CD14-positive monocyte (primary cell): ENCODE data around the gene IGF1R. TPM values are rescaled to one million over a fixed set of nuclear protein-coding genes. Genes with fewer than 3 reads are reported as not detected.

Experiments
- DNase-seq, 3 donors: peaks; one replicate each; pipeline ENCODE4 v3.0.0-alpha.2; 2011 to 2022
- H2AFZ ChIP-seq: 2 replicates; pipeline ENCODE4 v1.6.0; 2012; ENCODE audit warnings: mild to moderate bottlenecking, low read depth, low read length, inconsistent platforms; ENCODE audit not compliant: insufficient read depth, poor library complexity, severe bottlenecking
- H3K27ac ChIP-seq, 2 donors: 1 replicate in 1 of 2; 2 replicates in 1 of 2; pipeline ENCODE4 v1.5.1; 2012 to 2013; ENCODE audit warnings: low read length in 2 of 2, control low read depth in 1 of 2, inconsistent platforms in 1 of 2, low read depth in 1 of 2, mild to moderate bottlenecking in 1 of 2
- H3K27me3 ChIP-seq, 2 donors: one replicate each; pipeline versions ENCODE4 v1.6.0 to v1.6.1; 2011 to 2013; ENCODE audit warnings: low read length in 2 of 2; ENCODE audit not compliant: control insufficient read depth in 2 of 2, insufficient read depth in 2 of 2
- H3K36me3 ChIP-seq, 2 donors: replicated peaks in 1 of 2; 1 replicate in 1 of 2; 2 replicates in 1 of 2; pipeline versions ENCODE4 v1.5.1 to v1.6.1; 2012 to 2013; ENCODE audit warnings: low read length in 2 of 2, control low read depth in 1 of 2, inconsistent platforms in 1 of 2, mild to moderate bottlenecking in 1 of 2; ENCODE audit not compliant: insufficient read depth in 2 of 2, control insufficient read depth in 1 of 2
- H3K4me1 ChIP-seq, 2 donors: 1 replicate in 1 of 2; 2 replicates in 1 of 2; pipeline versions ENCODE4 v1.5.1 to v1.6.1; 2012 to 2013; ENCODE audit warnings: low read length in 2 of 2, control low read depth in 1 of 2, inconsistent platforms in 1 of 2, mild to moderate bottlenecking in 1 of 2, moderate library complexity in 1 of 2; ENCODE audit not compliant: insufficient read depth in 2 of 2, control insufficient read depth in 1 of 2
- H3K4me2 ChIP-seq: replicated peaks from 2 replicates; pipeline ENCODE3; 2012; ENCODE audit warnings: low read length, moderate library complexity, mild to moderate bottlenecking; ENCODE audit not compliant: poor library complexity, severe bottlenecking; ENCODE audit errors: extremely low read depth
- H3K4me3 ChIP-seq, 3 experiments: fragments of 200-600 bp in 1 of 3; sonication (generic) in 1 of 3; replicated peaks in 1 of 3; 1 replicate in 2 of 3; 2 replicates in 1 of 3; pipeline ENCODE4 v1.5.1; 2011 to 2013; ENCODE audit warnings: low read length in 3 of 3, mild to moderate bottlenecking in 3 of 3, control low read depth in 2 of 3, low read depth in 2 of 3, inconsistent platforms in 1 of 3, moderate library complexity in 1 of 3
- H3K79me2 ChIP-seq: 2 replicates; pipeline ENCODE4 v1.6.0; 2012; ENCODE audit warnings: mild to moderate bottlenecking, control low read depth, inconsistent platforms, low read length, moderate library complexity; ENCODE audit not compliant: insufficient read depth
- H3K9ac ChIP-seq: 2 replicates; pipeline ENCODE4 v1.6.0; 2017; ENCODE audit warnings: low read length, mild to moderate bottlenecking; ENCODE audit not compliant: insufficient read depth, poor library complexity, severe bottlenecking
- H3K9me3 ChIP-seq, 2 donors: replicated peaks in 1 of 2; 1 replicate in 1 of 2; 2 replicates in 1 of 2; pipeline versions ENCODE4 v1.5.1 to v1.6.1; 2012 to 2013; ENCODE audit warnings: low read length in 2 of 2, control low read depth in 1 of 2; ENCODE audit not compliant: control insufficient read depth in 1 of 2, insufficient read depth in 1 of 2
- H4K20me1 ChIP-seq: 2 replicates; pipeline ENCODE4 v1.6.0; 2012; ENCODE audit warnings: mild to moderate bottlenecking, low read length, control low read depth, moderate library complexity; ENCODE audit not compliant: insufficient read depth
- H3K27ac Mint-ChIP-seq, 7 donors: one replicate each; pipeline ENCODE4 v1.8.0; 2020; ENCODE audit warnings: mild to moderate bottlenecking in 7 of 7, mixed read lengths in 7 of 7, moderate library complexity in 6 of 7, inconsistent platforms in 2 of 7
- H3K27me3 Mint-ChIP-seq, 3 donors: one replicate each; pipeline ENCODE4 v1.8.0; 2021 to 2022; ENCODE audit warnings: low read depth in 3 of 3, mild to moderate bottlenecking in 3 of 3, mixed read lengths in 3 of 3, moderate library complexity in 3 of 3, inconsistent platforms in 1 of 3
- H3K36me3 Mint-ChIP-seq, 2 donors: one replicate each; pipeline ENCODE4 v1.8.0; 2020; ENCODE audit warnings: mixed read lengths in 2 of 2, inconsistent platforms in 1 of 2, mild to moderate bottlenecking in 1 of 2
- H3K4me1 Mint-ChIP-seq: one replicate; pipeline ENCODE4 v1.8.0; 2020; ENCODE audit warnings: mild to moderate bottlenecking, mixed read lengths
- H3K4me3 Mint-ChIP-seq, 2 donors: one replicate each; pipeline ENCODE4 v1.8.0; 2020; ENCODE audit warnings: mild to moderate bottlenecking in 2 of 2, mixed read lengths in 2 of 2, moderate library complexity in 1 of 2
- H3K9me3 Mint-ChIP-seq, 7 donors: one replicate each; pipeline ENCODE4 v1.8.0; 2020 to 2022; ENCODE audit warnings: mixed read lengths in 7 of 7, mild to moderate bottlenecking in 6 of 7, moderate library complexity in 6 of 7, inconsistent platforms in 2 of 7
- WGBS: methylation state at CpG from one replicate; pipeline ENCODE4 v1.1.5; 2013; ENCODE audit warnings: missing lambda C conversion rate; ENCODE audit not compliant: insufficient coverage; 5-methylcytosine and 5-hydroxymethylcytosine counted together
- intact Hi-C, 2 donors: fragments of 100-400 bp; cut with micrococcal nuclease; formaldehyde crosslinking; loops; one replicate each; pipeline versions ENCODE4 v1.15.0 to v1.15.1; 2023
- polyA plus RNA-seq, 3 donors: library from polyadenylated mRNA; depleted of rRNA in 1 of 3; unstranded in 2 of 3; stranded (reverse) in 1 of 3; fragments of 300-500 nt in 2 of 3; fragments of >200 nt in 1 of 3; fragmentation: Illumina TruSeq in 2 of 3; gene quantifications; 1 replicate in 2 of 3; 2 replicates in 1 of 3; pipeline ENCODE4 v1.2.3, GENCODE V29; 2012 to 2021
- TF ChIP-seq, protein P1 (sequence below): fragments of 200-600 bp; IDR thresholded peaks from one replicate; pipeline ENCODE4 v1.8.0; 2022; ENCODE audit warnings: antibody characterized with exemption, mild to moderate bottlenecking

IGF1R gene
- polyA plus RNA-seq, 3 donors, result 0.35 to 4.9 (median 0.67) TPM

DNA sequence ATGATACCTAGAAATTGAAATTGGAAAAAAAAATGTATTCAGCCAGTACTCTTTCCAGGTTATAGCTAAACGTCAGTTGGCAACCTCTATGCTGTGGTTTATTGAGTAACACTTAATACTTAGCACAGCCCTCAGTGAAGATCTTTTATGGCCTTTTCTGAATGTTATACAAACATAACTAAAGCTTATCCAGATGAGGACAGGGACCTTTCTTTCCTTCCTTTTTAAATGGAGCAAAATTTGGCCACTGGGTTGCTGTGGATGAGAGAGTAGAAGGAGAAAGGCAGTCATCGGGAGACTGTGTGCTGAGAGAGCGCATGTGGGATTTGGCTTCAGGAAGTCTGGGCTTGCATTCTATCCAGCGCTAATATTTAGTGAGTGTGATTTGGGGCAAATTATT lies 36.1 kb downstream of the IGF1R start:
- Histone ChIP-seq H3K79me2 (peaks cover 84% of the 10 kb centered on the region), H3K27me3 (no peaks in the 10 kb centered on the region), H2AFZ (no peak overlapping the region), H3K9me3 (no peaks in the 10 kb centered on the region), H3K9ac (no peak overlapping the region), H3K27ac (no peak overlapping the region), H3K4me1 (peaks cover 18 to 34% of the 10 kb centered on the region in 2 donors), H4K20me1 (peaks cover 77% of the 10 kb centered on the region), H3K4me2 (peak overlapping the region; percentile 26), H3K4me3 (no peak overlapping the region), H3K36me3 (no peaks in the 10 kb centered on the region)
- WGBS, result no CpG with 5 or more reads among the region's 4 CpGs
- Mint-ChIP-seq H3K27me3 (no peaks in the 10 kb centered on the region), H3K27ac (peak overlapping the region in 1 of 7 donors; percentile 49), H3K4me3 (peak overlapping the region in 1 of 2 donors; percentile 60), H3K4me1 (peaks cover 57% of the 10 kb centered on the region), H3K36me3 (no peaks in the 10 kb centered on the region), H3K9me3 (peaks cover 0 to 2% (median 0%) of the 10 kb centered on the region in 7 donors)
- TF ChIP-seq, protein P1, sequence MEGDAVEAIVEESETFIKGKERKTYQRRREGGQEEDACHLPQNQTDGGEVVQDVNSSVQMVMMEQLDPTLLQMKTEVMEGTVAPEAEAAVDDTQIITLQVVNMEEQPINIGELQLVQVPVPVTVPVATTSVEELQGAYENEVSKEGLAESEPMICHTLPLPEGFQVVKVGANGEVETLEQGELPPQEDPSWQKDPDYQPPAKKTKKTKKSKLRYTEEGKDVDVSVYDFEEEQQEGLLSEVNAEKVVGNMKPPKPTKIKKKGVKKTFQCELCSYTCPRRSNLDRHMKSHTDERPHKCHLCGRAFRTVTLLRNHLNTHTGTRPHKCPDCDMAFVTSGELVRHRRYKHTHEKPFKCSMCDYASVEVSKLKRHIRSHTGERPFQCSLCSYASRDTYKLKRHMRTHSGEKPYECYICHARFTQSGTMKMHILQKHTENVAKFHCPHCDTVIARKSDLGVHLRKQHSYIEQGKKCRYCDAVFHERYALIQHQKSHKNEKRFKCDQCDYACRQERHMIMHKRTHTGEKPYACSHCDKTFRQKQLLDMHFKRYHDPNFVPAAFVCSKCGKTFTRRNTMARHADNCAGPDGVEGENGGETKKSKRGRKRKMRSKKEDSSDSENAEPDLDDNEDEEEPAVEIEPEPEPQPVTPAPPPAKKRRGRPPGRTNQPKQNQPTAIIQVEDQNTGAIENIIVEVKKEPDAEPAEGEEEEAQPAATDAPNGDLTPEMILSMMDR, result no peak
- intact Hi-C loops, result no loop called here
- no peak for DNase-seq

DNA sequence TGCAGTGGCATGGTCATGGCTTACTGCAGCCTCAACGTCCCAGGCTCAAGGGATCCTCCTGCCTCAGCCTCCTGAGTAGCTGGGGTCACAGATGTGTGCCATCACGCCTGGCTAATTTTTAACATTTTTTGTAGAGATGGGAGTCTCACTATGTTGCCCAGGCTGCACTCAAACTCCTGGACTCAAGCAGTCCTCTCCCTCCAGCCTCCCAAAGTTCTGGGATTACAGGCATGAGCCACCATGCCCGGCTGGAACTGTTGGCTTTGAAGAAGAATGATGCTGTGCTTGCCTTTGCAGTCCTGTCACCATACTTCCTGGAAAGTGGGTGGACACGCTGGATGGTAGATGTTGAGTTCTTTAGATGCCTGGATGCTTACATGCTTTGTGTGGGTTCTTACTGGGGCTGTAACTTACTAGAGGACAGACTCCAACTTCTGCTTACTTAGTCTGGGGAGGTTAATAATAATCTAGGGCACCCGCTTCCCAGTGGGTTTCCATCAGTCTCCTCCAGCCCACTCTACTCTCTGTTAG lies 36.7 kb downstream of the IGF1R start:
- Histone ChIP-seq H3K9me3 (no peaks in the 10 kb centered on the region), H4K20me1 (peaks cover 81% of the 10 kb centered on the region), H3K4me3 (no peak overlapping the region), H3K27ac (no peak overlapping the region), H3K4me1 (peaks cover 18 to 34% of the 10 kb centered on the region in 2 donors), H3K4me2 (no peak overlapping the region), H3K79me2 (peaks cover 88% of the 10 kb centered on the region), H3K27me3 (no peaks in the 10 kb centered on the region), H3K9ac (no peak overlapping the region), H2AFZ (no peak overlapping the region), H3K36me3 (no peaks in the 10 kb centered on the region)
- no peak overlapping the region for H3K4me3 Mint-ChIP-seq
- peaks cover 0 to 2% (median 0%) of the 10 kb centered on the region in 7 donors for H3K9me3 Mint-ChIP-seq
- no peaks in the 10 kb centered on the region for H3K36me3 Mint-ChIP-seq
- TF ChIP-seq, protein P1, result no peak
- intact Hi-C loops, result no loop called here
- WGBS, result 81% methylated on average over 2 of the region's 5 CpGs
- no peak for DNase-seq
- peaks cover 57% of the 10 kb centered on the region for H3K4me1 Mint-ChIP-seq
- peak overlapping the region in 1 of 7 donors; percentile 66 for H3K27ac Mint-ChIP-seq
- no peaks in the 10 kb centered on the region for H3K27me3 Mint-ChIP-seq
